GM19035 (cell line): ENCODE measurements around the gene TRAPPC14.
A peak's percentile ranks its signal among the peaks of the same experiment; 100 is the strongest.
"Not testable (repeated sequence)": the region's sequence is repeated elsewhere in the genome, so short reads cannot be mapped to it uniquely, and the experiment has no call there.

Experiments
- ATAC-seq: cut with Tn5 transposase; IDR thresholded peaks from one replicate; pipeline ENCODE4 v1.9.1; 2021; ENCODE audit not compliant: unreplicated experiment

Gene TRAPPC14

DNA sequence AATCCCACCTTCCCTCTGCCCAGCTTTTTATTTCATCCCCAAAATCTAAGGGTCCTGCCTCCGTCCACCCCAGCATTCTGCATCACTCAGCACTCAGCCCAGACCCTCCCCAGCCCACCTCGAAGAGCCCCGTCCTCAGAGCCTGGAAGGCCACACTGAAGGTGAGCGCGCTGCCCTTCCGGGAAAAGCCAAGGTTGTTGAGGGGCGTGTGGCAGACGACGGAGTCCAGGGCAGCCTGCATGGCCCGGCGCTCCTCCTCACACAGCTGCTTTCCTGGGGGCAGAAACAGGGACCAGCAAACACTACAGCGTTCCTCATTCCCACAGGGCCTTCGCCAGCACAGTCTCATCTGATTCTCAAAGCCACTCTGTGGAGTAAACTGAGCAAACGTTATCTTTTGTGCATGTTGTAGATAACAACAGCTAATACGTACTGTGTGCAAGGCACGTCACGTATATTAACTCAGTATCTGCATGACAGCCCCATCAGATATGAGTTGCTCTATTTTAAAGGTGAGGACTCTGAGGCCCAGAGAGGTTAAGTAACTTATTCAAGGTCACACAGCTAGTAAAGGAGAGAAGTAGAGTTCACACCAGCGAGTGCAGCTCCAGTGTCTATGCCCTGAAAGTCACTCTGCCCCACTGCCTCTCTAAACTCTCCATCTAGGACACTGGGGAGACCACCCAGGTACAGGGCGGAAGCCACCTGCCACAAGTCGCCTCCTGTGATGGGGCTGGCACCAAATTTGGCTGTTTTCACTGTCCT lies 2.8 kb downstream of the TRAPPC14 start:
- no peak for ATAC-seq

DNA sequence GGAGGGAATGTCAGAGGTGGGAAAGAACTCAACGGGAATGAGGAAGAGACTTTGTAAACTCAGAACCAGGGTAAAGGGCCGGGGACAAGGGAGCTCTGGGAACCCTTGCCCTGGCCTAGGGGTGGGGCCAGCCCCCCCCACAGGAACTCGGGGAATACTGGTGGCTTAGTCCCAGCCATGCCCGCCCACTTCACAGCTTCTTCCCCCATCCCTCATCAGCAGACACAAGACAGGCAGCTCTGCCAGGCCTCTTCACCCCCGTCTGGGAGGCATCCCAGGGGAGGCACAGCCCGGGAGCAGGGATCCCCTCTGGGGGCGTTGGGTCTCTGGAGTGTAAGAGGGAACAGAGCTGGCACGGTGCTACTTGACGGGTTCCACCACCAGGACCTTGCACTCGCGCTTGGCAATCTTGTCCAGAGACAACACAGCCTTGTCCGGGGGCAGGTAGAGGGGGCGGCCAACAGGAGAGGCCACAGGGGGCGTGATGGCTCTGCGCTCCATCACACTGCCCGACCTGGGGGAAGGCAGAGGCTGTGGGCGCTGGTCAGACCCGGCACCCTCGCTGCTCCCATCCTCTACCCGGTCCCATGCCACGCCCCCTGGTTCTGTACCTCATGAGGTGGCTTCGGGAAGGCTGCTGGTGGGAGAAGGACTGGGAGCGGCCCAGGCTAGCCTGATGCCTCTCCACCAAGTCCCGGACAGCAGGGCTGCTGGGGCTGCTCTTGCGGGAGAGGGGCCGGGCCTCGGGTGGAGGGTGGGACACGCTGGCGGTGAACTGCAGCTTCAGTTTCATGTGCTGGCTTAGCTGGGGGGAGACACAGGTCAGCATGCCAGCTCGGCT lies 3.7 kb downstream of the TRAPPC14 start:
- ATAC-seq, result no peak

- no peak for ATAC-seq
Observed at GRCh38 chr7:100153708-100154535, 4.6 kb downstream of the TRAPPC14 start.

DNA sequence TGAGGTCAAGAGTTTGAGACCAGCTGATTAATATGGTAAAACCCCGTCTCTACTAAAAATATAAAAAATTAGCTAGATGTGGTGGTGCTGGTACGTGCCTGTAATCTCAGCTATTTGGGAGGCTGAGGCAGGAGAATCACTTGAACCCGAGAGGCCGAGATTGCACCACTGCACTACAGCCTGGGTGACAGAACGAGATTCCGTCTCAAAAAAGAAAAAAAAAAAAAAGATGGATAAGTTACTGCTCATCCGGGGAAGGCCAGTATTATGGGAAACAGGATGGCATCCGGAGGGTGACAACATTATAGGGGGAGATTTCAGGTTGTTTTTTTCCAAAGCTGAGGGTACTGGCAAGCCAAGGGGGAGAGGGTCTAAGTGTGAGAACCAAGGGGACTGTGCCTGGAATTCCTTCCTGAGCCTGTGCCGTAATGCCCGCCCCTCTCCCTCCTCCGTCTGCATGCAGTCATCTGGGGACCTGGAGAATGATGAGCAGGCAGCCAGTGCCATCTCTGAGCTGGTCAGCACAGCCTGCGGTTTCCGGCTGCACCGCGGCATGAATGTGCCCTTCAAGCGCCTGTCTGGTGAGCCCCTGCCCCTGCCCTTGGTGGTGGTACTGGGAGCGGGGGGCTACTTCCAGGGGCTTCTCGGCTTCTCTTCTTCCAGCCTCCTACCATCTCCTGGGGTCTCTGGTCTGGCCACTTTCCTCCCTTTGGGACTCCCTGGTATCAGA lies 5.4 kb downstream of the TRAPPC14 start:
- no peak for ATAC-seq

GRCh38 chr7:100152404-100152803 lies 6.1 kb downstream of the TRAPPC14 start:
- ATAC-seq, result no peak

DNA sequence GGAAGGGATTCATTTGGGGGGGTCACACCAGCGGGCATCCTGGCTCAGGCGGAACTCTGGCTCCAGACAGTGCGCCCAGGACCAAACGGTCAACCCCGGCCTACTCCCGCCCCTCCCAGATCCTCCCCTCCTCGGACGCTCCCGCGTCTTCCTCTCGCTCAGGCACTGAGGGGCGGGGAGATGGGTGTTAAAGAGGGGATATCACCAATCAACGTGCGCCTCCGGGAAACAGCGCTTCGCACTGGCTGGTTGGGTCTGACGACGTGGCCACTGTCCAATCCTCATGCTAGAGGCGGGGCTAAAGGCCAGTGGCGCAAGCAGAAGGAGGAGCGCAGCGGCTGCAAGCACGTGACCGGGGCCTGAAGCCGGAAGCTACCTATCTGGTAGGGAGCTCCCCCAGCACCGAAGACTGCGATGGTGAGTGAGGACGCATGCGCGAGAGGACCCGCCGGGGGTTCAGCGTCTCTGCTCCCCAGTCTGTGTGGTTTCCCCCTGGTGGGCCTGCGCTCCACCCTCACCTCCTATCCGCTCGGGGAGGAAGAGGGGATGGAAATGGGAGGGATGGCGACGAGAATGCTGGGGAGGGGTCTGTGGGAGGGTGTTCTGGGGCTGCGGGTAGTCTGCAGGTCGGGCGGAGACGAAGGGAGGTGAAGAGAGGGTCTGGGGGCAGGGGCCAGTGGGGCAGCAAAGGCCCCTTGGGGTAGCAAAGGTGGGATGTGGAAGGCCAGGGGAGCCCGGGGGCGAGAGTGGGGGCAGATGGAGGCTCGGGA lies 9.8 kb downstream of the TRAPPC14 start, which contains the start of gene LAMTOR4:
TSS of gene LAMTOR4 (plus strand) at position 360 of the 770 bp plus-strand sequence. CDS start at position 415, 55 bp downstream.
- peak; percentile 99 for ATAC-seq

DNA sequence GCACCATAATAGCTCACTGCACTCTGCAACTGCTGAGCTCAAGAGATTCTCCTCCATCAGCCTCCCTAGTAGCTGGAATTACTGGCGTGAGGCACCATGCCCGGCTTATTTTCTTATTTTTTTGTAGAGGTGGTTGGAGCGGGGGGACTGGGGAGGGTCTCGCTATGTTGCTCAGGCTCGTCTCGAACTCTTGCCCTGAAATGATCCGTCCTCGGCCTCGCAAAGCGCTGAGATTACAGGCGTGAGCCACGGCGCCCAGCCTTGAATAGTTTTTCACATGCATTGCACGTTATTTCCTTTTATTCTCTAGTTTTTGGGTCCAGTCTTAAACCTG lies 10.3 kb downstream of the TRAPPC14 start:
- ATAC-seq, result peak; percentile 3

DNA sequence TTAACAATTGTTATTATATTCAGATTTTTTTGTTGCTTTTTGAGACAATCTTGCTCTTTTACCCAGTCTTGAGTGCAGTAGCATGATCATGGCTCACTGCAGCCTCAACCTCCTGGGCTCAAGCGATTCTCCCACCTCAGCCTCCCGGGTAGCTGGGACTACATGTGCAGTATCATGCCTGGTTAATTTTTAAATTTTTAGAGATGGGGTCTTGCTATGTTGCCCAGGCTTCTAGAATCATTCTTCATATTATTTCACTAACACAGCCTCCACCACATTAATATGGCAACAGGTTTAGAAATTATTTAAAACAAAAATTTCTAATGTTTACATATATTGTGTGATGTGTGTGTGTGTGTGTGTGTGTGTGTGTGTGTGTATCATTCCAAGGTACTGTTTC lies 11.2 kb downstream of the TRAPPC14 start:
- no peak for ATAC-seq

- ATAC-seq, result not testable (repeated sequence)
Observed at GRCh38 chr7:100146350-100146749, 12.2 kb downstream of the TRAPPC14 start.

GRCh38 chr7:100142461-100142860 lies 16.1 kb downstream of the TRAPPC14 start:
- ATAC-seq, result no peak

- ATAC-seq, result no peak
Observed at GRCh38 chr7:100141555-100141949, 17.0 kb downstream of the TRAPPC14 start.

GRCh38 chr7:100137851-100138760 lies 20.4 kb downstream of the TRAPPC14 start:
- no peak for ATAC-seq

GRCh38 chr7:100132697-100133151 lies 25.8 kb downstream of the TRAPPC14 start:
- ATAC-seq, result peak; percentile 72

- ATAC-seq, result no peak
Observed at GRCh38 chr7:100132126-100132525, 26.4 kb downstream of the TRAPPC14 start.

DNA sequence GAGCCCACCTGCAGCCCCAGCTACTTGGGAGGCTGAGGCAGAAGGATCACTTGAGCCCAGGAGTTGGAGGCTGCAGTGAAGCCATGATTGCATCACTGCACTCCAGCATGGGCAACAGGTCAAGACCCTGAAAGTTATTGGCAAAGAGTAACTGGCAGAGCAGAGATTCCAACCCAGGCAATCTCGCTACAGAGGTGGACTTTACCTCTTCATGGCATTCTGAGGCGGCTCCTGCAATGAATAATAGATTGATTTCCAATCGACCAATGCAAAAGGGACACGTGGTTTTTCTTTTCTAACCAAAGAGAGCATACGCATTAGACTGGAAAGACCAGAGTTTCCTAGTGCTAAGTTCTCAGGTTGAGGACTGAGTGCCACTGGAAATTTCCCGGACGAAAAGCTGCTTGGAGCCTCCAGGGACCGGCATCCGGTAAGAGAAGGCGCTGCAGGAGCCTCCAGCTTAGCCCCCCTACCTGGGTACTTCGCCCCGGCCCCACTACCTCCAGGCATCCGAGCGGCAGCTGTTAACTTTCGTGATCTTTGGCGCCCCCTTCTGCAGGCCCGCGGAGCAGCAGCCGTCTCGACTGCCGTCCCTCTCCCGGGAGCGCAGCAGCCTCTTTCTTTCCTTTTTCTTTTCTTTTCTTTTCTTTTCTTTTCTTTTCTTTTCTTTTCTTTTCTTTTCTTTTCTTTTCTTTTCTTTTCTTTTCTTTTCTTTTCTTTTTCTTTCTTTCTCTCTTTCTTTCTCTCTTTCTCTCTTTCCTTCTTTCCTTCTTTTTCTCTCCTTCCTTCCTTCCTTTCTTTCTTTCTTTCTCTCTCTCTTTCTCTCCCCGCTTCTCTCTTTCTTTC lies 27.7 kb downstream of the TRAPPC14 start:
- no peak for ATAC-seq

- not testable (repeated sequence) for ATAC-seq
Observed at GRCh38 chr7:100130220-100130607, 28.3 kb downstream of the TRAPPC14 start.

DNA sequence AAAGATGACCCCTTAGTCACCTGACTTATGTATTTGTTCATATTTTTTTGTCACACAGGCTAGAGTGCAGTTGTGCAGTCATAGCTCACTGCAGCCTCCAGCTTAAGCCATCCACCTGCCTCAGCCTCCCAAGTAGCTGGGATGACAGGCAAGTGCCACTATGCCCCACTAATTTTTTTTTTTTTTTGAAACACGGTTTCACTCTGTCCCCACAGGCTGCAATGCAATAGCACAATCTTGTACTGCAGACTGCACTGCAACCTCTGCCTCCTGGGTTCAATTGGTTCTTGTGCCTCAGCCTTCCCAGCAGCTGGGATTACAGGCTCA lies 29.9 kb downstream of the TRAPPC14 start:
- ATAC-seq, result no peak
